Gastrocnemius medialis (tissue), 4 donors: Measurements from ENCODE around the gene REC114. TPM values are rescaled to one million over a fixed set of nuclear protein-coding genes. Genes with fewer than 3 reads are reported as not detected.
A peak's percentile ranks its signal among the peaks of the same experiment; 100 is the strongest.

Experiments
- ATAC-seq, 2 donors: fragments of 150-250 bp; one replicate each; pipeline ENCODE4 v1.9.1; 2016
- DNase-seq, 2 donors: peaks; one replicate each; pipeline ENCODE4 v3.0.0-alpha.2; 2019
- H3K27ac ChIP-seq, 4 donors: fragments of 200-600 bp; sonication (generic); 1 replicate in 1 of 4; 2 replicates in 3 of 4; pipeline ENCODE4 v1.5.1; 2016 to 2018; ENCODE audit warnings: mild to moderate bottlenecking in 2 of 4, moderate library complexity in 1 of 4
- H3K27me3 ChIP-seq, 3 donors: fragments of 200-600 bp; sonication (generic) in 2 of 3; 1 replicate in 1 of 3; 2 replicates in 2 of 3; pipeline versions ENCODE4 v1.5.1 to v1.6.0; 2016 to 2019; ENCODE audit warnings: mild to moderate bottlenecking in 1 of 3, moderate library complexity in 1 of 3
- H3K36me3 ChIP-seq, 2 donors: fragments of 200-600 bp; sonication (generic) in 1 of 2; one replicate each; pipeline ENCODE4 v1.5.1; 2017 to 2018
- H3K4me1 ChIP-seq, 2 donors: fragments of 200-600 bp; sonication (generic) in 1 of 2; one replicate each; pipeline ENCODE4 v1.5.1; 2016 to 2017; ENCODE audit warnings: mild to moderate bottlenecking in 2 of 2
- H3K4me3 ChIP-seq, 4 donors: fragments of 200-600 bp; sonication (generic) in 3 of 4; 1 replicate in 1 of 4; 2 replicates in 3 of 4; pipeline ENCODE4 v1.5.1; 2016 to 2019; ENCODE audit warnings: mild to moderate bottlenecking in 2 of 4
- H3K9me3 ChIP-seq, 3 donors: fragments of 200-600 bp; sonication (generic) in 2 of 3; 1 replicate in 1 of 3; 2 replicates in 2 of 3; pipeline ENCODE4 v1.5.1; 2016 to 2019
- POLR2A ChIP-seq, 2 donors: fragments of 450-650 bp; IDR thresholded peaks; one replicate each; pipeline ENCODE4 v1.6.1; 2017; ENCODE audit warnings: antibody characterized with exemption in 2 of 2, mild to moderate bottlenecking in 2 of 2, moderate library complexity in 2 of 2
- in situ Hi-C, 4 donors: fragments of 200-750 bp; cut with MboI; loops; one replicate each; pipeline versions ENCODE4 v1.15.0 to v1.8.0; 2017; ENCODE audit warnings: low sequenced_read_pairs in 4 of 4
- intact Hi-C: fragments of 100-400 bp; cut with DNase I; formaldehyde crosslinking; loops from one replicate; pipeline ENCODE4 v1.15.1; 2023; ENCODE audit warnings: low total_unique reads
- total RNA-seq, 4 donors: library from RNA; depleted of rRNA; stranded (reverse); fragments of >200 nt; gene quantifications; one replicate each; pipeline versions ENCODE4 v1.1.0 to v1.2.3, GENCODE V29; 2016
- TF ChIP-seq, protein P1 (sequence below), 5 experiments: fragments of 450-650 bp in 3 of 5; fragments of 200-600 bp in 2 of 5; sonication (generic) in 2 of 5; IDR thresholded peaks in 4 of 5; conservative IDR thresholded peaks in 1 of 5; 1 replicate in 4 of 5; 2 replicates in 1 of 5; pipeline ENCODE4 v1.5.1; 2016 to 2019; ENCODE audit warnings: antibody characterized with exemption in 5 of 5, mild to moderate bottlenecking in 3 of 5, moderate library complexity in 3 of 5

REC114 gene
- total RNA-seq, 4 donors from 2014 or later, result not detected

DNA sequence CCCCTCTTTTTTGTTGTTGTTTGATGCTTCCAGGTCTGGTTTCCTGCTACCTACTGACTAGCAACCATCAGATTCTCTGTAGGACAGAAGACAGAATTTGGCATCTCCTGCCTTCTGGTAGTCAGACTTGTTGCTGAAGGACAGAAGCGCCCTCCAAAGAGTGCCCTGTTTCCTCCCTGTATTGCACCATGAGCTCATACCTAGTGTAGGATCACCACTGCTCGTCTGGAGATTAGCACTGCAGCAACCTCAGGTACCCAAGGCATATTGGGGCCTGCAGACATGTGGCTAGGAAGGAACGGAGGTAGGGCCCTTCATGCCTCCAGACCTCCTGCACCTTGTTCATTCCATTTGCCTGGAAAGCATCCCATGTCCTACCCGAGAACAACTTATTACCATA is 112.1 kb downstream of the REC114 start:
- Histone ChIP-seq H3K27me3 (no peaks in the 10 kb centered on the region), H3K9me3 (no peaks in the 10 kb centered on the region), H3K4me3 (no peak overlapping the region), H3K36me3 (peaks cover 0 to 19% of the 10 kb centered on the region in 2 donors), H3K27ac (no peak overlapping the region), H3K4me1 (no peaks in the 10 kb centered on the region)
- ATAC-seq (no peak), DNase-seq (no peak)
- in situ Hi-C loops, result no loop called here
- TF ChIP-seq POLR2A (IDR thresholded peaks at IDR 0.05), result no peak
- TF ChIP-seq, protein P1, sequence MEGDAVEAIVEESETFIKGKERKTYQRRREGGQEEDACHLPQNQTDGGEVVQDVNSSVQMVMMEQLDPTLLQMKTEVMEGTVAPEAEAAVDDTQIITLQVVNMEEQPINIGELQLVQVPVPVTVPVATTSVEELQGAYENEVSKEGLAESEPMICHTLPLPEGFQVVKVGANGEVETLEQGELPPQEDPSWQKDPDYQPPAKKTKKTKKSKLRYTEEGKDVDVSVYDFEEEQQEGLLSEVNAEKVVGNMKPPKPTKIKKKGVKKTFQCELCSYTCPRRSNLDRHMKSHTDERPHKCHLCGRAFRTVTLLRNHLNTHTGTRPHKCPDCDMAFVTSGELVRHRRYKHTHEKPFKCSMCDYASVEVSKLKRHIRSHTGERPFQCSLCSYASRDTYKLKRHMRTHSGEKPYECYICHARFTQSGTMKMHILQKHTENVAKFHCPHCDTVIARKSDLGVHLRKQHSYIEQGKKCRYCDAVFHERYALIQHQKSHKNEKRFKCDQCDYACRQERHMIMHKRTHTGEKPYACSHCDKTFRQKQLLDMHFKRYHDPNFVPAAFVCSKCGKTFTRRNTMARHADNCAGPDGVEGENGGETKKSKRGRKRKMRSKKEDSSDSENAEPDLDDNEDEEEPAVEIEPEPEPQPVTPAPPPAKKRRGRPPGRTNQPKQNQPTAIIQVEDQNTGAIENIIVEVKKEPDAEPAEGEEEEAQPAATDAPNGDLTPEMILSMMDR (IDR thresholded peaks at IDR 0.05 in 4 of 5, conservative IDR thresholded peaks at IDR 0.05 in 1 of 5), result no peak
- intact Hi-C loops, result no loop called here

DNA sequence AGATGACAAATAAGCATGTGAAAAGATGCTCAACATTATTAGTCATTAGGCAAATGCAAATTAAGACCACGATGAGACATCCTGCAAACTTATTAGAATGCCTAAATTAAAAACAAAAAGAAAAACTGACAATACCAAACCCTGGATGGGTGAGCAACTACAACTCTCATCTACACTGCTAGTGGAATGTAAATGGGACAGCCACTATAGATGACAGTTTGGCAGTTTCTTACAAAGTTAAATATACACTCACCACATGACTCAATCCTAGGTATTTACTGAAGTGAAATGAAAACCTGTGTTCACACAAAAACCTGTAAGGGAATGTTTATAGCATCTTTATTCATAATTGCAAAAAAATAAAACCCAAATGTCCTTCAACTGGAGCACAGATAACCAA is 115.6 kb downstream of the REC114 start:
- DNase-seq (no peak), ATAC-seq (no peak)
- intact Hi-C loops (no loop called here), in situ Hi-C loops (no loop called here)
- TF ChIP-seq POLR2A (IDR thresholded peaks at IDR 0.05), result no peak
- TF ChIP-seq, protein P1 (IDR thresholded peaks at IDR 0.05 in 4 of 5, conservative IDR thresholded peaks at IDR 0.05 in 1 of 5), result no peak
- Histone ChIP-seq H3K27me3 (no peaks in the 10 kb centered on the region), H3K4me3 (no peak overlapping the region), H3K4me1 (no peaks in the 10 kb centered on the region), H3K27ac (no peak overlapping the region), H3K9me3 (no peaks in the 10 kb centered on the region), H3K36me3 (peaks cover 0 to 35% of the 10 kb centered on the region in 2 donors)

DNA sequence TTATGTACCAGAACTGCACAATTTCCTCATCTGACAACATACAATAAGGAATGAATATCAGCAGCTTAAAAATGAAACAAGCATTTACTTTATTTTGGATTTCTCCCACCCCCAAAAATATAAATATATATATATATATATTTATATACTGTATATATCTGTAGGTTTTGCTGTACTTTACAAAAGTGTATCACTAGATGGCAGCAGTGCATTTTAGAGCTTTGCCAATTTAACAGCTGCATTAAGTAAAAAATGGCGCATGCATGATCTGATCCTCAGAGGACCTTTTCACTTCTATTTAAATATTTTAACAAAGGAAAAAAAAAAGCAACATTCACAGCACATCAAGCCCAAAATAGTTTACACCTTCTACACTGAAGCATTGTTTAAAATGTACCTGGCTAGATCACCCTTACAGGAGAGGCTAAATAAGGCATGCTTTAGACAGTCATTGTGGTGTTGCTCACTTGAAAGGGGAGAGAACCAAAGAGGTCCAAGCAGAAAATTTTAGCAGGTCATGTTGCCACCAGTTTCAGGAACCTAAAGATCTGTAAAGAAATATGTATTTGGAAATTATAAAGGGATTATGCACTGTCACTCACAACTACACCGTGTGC is 117.6 kb downstream of the REC114 start:
- no peak overlapping the region for H3K4me3 ChIP-seq
- no peaks in the 10 kb centered on the region for H3K9me3 ChIP-seq
- peak in 1 of 2 donors; percentile 54 for ATAC-seq
- DNase-seq, result no peak
- H3K4me1 ChIP-seq, result peaks cover 0 to 11% of the 10 kb centered on the region in 2 donors
- in situ Hi-C loops (loop anchor here in 3 of 4 donors (5.0 kb wide), 1 partner anchor 77 kb away; no protein-coding TSS in a partner anchor), intact Hi-C loops (loop anchor here (1.0 to 5.0 kb wide), 2 partner anchors 76 to 137 kb away; no protein-coding TSS in a partner anchor)
- TF ChIP-seq, protein P1 (IDR thresholded peaks at IDR 0.05 in 4 of 5, conservative IDR thresholded peaks at IDR 0.05 in 1 of 5), result peak in 3 of 5 experiments; percentile 23 to 68 (median 58)
- no peak for TF ChIP-seq POLR2A (IDR thresholded peaks at IDR 0.05)
- H3K27ac ChIP-seq, result no peak overlapping the region
- H3K27me3 ChIP-seq, result no peaks in the 10 kb centered on the region
- H3K36me3 ChIP-seq, result peaks cover 0 to 37% of the 10 kb centered on the region in 2 donors

DNA sequence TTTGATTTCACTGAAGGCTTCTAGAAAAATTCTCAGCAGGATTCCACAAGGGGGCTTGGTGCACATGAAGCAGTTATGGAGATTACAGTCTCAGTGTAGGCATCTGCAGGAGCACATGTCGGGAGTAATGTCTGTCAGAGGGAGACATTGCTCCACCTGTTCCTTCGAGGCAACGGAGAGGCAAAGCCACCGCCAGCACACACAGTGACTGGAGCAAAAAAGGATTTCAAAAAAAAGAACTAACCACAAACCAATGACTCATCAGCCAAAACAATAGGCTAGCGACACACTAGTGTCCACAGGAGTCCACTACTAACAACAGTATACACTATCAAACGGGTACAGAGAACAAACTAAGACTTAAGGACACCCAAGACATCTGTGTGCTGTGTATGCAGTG is 121.3 kb downstream of the REC114 start:
- ATAC-seq (peak; percentile 74 to 88), DNase-seq (peak; percentile 14 to 43)
- Histone ChIP-seq H3K4me1 (peaks cover 0 to 11% of the 10 kb centered on the region in 2 donors), H3K36me3 (peaks cover 3 to 50% of the 10 kb centered on the region in 2 donors), H3K9me3 (no peaks in the 10 kb centered on the region), H3K27me3 (no peaks in the 10 kb centered on the region), H3K27ac (peak overlapping the region in 2 of 4 donors; percentile 0 to 52), H3K4me3 (no peak overlapping the region)
- in situ Hi-C loops (loop anchor here in 3 of 4 donors (5.0 kb wide), 1 partner anchor 73 kb away; no protein-coding TSS in a partner anchor), intact Hi-C loops (loop anchor here (5.0 kb wide), 1 partner anchor 133 kb away; no protein-coding TSS in a partner anchor)
- TF ChIP-seq, protein P1 (IDR thresholded peaks at IDR 0.05 in 4 of 5, conservative IDR thresholded peaks at IDR 0.05 in 1 of 5), result no peak
- TF ChIP-seq POLR2A (IDR thresholded peaks at IDR 0.05), result no peak
